ENCODE results near the gene STK10.

Gene STK10

GRCh38 chr5:171999100-171999499, 188.9 kb downstream of the STK10 start:
- in situ Hi-C loops (cut with HindIII; ENCODE audit: low sequenced_read_pairs) = no loop called here
- TF ChIP-seq CTCF (IDR thresholded peaks at IDR 0.05; ENCODE audit: low read depth, low read length) = no peak
- DNase-seq (ENCODE audit: low read depth, low spot score) = no peak
- H3K4me3 ChIP-seq (ENCODE audit: low read depth, low read length) = no peak overlapping the region

GRCh38 chr5:171997011-171997410, 191.0 kb downstream of the STK10 start:
- H3K4me3 ChIP-seq (ENCODE audit: low read depth, low read length) = no peak overlapping the region
- in situ Hi-C loops (cut with HindIII; ENCODE audit: low sequenced_read_pairs) = no loop called here
- TF ChIP-seq CTCF (IDR thresholded peaks at IDR 0.05; ENCODE audit: low read depth, low read length) = no peak
- no peak for DNase-seq (ENCODE audit: low read depth, low spot score)

- H3K4me3 ChIP-seq (ENCODE audit: low read depth, low read length) = no peak overlapping the region
- DNase-seq (ENCODE audit: low read depth, low spot score) = no peak
- TF ChIP-seq CTCF (IDR thresholded peaks at IDR 0.05; ENCODE audit: low read depth, low read length) = no peak
- in situ Hi-C loops (cut with HindIII; ENCODE audit: low sequenced_read_pairs) = no loop called here
Measured at GRCh38 chr5:171992813-171993212, 195.2 kb downstream of the STK10 start.

- DNase-seq (ENCODE audit: low read depth, low spot score) = no peak
- no peak for TF ChIP-seq CTCF (IDR thresholded peaks at IDR 0.05; ENCODE audit: low read depth, low read length)
- in situ Hi-C loops (cut with HindIII; ENCODE audit: low sequenced_read_pairs) = no loop called here
- H3K4me3 ChIP-seq (ENCODE audit: low read depth, low read length) = no peak overlapping the region
Measured at GRCh38 chr5:171992305-171992704, 195.7 kb downstream of the STK10 start.

All from astrocyte of the spinal cord (primary cell).